GM06990 (cell line): ENCODE results near the gene TNFRSF13B.

ENCODE experiments used
- DNase-seq: peaks from one replicate; pipeline ENCODE4 v3.0.0-alpha.2; 2011; ENCODE audit not compliant: insufficient read length; ENCODE audit errors: extremely low read depth
- H3K27me3 ChIP-seq: replicated peaks from 2 replicates; pipeline ENCODE4 v1.6.0; 2011; ENCODE audit warnings: low read length; ENCODE audit not compliant: control insufficient read depth, insufficient read depth
- H3K36me3 ChIP-seq: 2 replicates; pipeline ENCODE4 v1.5.1; 2011; ENCODE audit warnings: low read length; ENCODE audit not compliant: control insufficient read depth, insufficient read depth
- H3K4me3 ChIP-seq: replicated peaks from 2 replicates; pipeline ENCODE4 v1.5.1; 2011; ENCODE audit warnings: low read depth, mild to moderate bottlenecking, control low read depth, low read length
- CTCF ChIP-seq: IDR thresholded peaks from 2 replicates; pipeline ENCODE4 v1.5.1; 2011; ENCODE audit warnings: low read length, control low read depth, mild to moderate bottlenecking, inconsistent platforms; ENCODE audit not compliant: insufficient read depth, poor library complexity, severe bottlenecking

TNFRSF13B gene

GRCh38 chr17:16940116-16940881 is 31.6 kb downstream of the TNFRSF13B start:
- H3K27me3 ChIP-seq = no peaks in the 10 kb centered on the region
- H3K4me3 ChIP-seq = no peak overlapping the region
- TF ChIP-seq CTCF = no peak
- peaks cover 60% of the 10 kb centered on the region for H3K36me3 ChIP-seq
- DNase-seq = no peak

DNA sequence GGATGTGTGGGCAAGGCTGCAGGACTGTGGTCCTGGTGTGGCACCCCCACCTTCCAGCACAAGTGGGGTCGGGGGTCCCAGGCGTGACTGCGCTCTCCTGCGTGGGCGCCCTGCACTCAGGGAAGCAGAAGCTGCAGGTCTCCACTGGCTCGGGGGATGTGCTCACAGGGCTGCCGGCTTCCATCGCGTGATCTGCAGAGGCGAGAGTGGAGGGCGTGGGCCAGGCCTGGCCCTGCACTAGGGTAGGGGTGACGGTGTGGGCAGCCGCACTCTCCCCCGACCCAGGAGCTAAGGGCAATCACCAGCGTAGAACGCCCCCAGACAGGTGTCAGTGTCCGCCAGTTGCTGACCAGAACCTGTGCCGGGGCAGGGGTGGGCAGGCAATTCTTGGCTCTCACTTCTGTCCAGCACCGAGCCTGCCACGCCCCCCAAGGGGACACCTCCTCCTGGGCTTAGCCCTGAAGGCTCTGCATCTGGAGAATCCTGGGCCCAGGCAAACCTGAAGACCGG is 32.3 kb downstream of the TNFRSF13B start:
- Histone ChIP-seq H3K4me3 (no peak overlapping the region), H3K36me3 (peaks cover 57% of the 10 kb centered on the region), H3K27me3 (no peaks in the 10 kb centered on the region)
- TF ChIP-seq CTCF = no peak
- no peak for DNase-seq

DNA sequence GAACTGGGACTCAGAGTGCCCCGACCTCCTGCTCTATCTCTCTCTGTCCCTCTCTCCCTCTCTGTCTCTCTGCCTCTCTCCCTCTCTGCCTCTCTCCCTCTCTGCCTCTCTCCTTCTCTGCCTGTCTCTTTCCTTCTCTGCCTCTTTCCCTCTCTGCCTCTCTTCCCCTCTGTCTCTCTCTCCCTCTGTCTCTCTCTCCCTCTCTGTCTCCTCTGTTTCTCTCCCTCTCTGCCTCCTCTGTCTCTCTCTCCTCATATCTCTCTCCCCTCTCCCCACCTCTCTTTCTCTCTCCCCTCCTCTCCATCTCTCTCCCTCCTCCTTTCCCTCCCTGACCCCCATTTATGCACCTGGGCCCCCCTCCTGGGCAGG is 32.7 kb downstream of the TNFRSF13B start:
- no peak overlapping the region for H3K4me3 ChIP-seq
- DNase-seq = no peak
- H3K36me3 ChIP-seq = peaks cover 53% of the 10 kb centered on the region
- no peak for TF ChIP-seq CTCF
- H3K27me3 ChIP-seq = no peaks in the 10 kb centered on the region

- peaks cover 49% of the 10 kb centered on the region for H3K36me3 ChIP-seq
- TF ChIP-seq CTCF = no peak
Observed at GRCh38 chr17:16938496-16939207, 33.3 kb downstream of the TNFRSF13B start.

GRCh38 chr17:16938031-16938430 is 33.9 kb downstream of the TNFRSF13B start:
- Histone ChIP-seq H3K4me3 (no peak overlapping the region), H3K27me3 (no peaks in the 10 kb centered on the region), H3K36me3 (peaks cover 46% of the 10 kb centered on the region)
- DNase-seq = no peak
- no peak for TF ChIP-seq CTCF

More at GRCh38 chr17:16938496-16939207, 33.3 kb downstream of the TNFRSF13B start:
- no peaks in the 10 kb centered on the region for H3K27me3 ChIP-seq
- DNase-seq = no peak
- no peak overlapping the region for H3K4me3 ChIP-seq
